HK-2 (cell line): ENCODE measurements around the gene CMTM7.
"Not testable (repeated sequence)": the region's sequence is repeated elsewhere in the genome, so short reads cannot be mapped to it uniquely, and the experiment has no call there.

Source experiments
- DNase-seq: peaks from one replicate; pipeline ENCODE4 v3.0.0-alpha.2; 2018; ENCODE audit not compliant: unreplicated experiment

Gene CMTM7

DNA sequence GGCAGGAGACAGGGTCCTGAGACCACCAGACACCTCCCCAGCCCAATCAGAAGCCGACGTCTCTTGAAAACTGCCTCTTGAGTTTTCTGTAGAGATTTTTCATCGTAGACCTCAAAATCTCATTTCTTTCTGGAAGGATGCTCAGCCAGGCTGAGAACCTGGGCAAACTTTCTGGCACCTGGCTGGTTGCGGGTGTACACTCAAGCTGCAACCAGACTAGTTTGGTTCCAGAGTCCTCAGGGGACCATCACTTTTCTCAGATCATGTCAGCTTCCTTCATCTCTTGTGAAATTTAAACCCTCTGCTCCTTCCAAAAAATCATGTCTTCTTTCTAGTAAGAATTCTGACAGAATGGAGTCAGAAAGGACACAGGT lies 45.1 kb downstream of the CMTM7 start:
- no peak for DNase-seq

DNA sequence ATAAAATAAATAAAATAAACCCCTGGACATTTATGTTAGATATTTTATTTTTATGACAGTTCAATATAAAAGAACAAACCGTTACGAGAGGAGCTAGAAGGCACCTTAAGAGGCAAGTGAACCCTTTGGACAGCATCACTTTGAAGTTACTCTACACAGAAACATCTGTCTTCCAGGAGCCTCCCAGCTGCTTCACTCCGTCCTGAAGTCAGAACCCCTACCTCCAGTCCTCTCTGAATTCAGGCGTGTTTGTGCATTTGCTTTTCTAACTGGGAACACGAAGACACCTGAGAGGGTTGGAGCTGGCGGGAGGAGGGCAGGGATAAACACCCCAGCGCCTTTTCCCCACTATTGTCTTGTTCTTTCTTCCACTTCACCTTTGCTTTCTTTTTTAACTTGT lies 46.2 kb downstream of the CMTM7 start:
- no peak for DNase-seq

DNA sequence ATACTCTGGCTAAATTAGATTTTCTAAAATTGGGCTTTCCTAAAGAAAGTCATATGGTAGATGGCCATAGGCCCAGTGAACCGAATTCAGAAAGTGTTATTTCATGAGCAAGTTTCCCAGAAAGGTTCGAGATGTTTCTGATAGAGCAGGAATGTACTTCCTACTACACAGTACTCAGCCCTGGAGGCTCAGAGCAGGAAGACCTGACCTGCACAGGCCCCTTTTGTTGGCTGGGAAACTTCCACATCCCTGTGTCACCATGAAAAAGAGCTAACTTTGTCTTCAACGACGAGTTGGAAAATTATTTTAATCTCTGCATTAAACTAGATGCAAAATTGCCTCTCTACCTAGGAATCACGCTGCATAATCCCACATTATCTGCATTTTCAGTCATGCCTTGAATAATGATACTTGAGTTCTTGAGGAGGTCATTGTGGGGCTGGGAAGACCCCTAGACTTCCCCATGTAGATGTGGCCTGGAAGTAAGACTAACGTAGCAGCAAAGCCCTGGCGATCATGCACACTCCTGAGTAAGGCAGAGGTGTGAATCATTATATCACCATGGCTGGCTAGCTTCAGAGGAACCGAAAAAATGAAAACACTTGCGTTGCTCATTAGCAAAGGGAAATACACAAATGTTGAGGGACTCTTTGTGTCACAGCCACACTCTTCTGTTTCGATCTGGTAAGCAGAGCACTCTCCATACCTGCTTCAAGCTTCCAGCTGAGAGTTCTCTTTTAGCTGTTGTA lies 47.1 kb downstream of the CMTM7 start:
- no peak for DNase-seq

DNA sequence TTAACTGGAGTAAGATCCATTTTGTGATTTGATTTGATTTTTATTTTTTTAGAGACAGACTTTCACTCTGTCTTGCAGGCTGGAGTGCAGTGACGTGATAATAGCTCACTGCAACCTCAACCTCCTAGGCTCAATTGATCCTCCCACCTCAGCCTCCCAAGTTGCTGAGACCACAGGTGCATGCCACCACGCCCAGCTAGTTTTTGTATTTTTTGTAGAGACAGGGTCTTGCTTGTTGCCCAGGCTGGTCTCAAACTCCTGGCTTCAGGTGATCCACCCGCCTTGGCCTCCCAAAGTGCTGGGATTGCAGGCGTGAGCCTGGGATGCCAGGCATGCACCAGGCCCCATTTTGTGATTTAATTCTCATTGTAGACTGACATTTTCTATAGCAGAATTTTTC lies 47.8 kb downstream of the CMTM7 start:
- not testable (repeated sequence) for DNase-seq

DNA sequence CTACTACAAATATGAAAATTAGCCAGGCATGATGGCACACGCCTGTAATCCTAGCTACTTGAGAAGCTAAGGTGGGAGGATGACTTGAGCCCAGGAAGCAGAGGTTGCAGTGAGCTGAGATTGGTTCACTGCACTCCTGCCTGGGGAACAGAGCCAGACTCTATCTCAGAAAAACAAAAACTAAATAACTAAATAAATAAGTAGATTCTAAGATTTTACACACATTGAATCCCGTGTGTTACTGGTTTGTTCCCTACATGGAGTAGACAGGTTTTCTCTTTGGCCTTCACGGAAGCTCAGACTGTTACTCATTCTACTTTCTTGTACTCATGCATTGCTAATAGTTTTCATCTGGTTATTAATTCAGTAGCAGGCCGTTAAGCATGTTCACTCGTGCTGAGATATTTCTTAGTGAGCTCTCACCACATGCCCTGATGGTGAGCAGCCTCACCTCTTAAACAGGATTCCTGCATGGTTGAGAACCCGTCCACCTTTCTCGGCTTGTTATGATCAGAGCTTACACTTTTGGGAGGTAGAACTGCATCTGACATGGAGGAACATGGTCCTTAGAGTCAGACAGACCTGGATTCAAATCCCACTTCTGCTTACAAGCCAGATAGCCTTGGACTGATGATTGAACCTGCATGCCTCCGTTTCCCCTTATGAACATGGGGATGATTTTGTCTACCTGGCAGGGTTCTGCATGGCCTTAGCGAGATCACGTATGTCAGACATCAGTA lies 49.1 kb downstream of the CMTM7 start:
- DNase-seq: no peak

DNA sequence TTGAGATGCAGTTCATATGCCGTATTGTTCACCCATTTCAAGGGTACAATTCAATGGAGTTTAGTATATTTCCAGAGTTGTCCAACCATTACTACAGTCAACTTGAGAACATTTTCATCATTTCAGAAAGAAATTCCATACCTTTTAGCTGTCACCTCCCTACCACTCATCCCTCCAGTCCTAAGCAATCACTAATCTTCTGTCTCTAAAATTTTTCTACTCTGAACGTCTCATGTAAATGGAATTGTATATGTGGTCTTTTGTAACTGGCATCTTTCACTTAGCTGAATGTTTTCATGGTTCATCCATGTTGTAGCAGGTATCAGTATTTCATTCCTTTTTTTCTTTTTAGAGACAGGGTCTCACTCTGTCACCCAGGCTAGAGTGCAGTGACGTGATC lies 51.1 kb downstream of the CMTM7 start:
- DNase-seq: no peak

DNA sequence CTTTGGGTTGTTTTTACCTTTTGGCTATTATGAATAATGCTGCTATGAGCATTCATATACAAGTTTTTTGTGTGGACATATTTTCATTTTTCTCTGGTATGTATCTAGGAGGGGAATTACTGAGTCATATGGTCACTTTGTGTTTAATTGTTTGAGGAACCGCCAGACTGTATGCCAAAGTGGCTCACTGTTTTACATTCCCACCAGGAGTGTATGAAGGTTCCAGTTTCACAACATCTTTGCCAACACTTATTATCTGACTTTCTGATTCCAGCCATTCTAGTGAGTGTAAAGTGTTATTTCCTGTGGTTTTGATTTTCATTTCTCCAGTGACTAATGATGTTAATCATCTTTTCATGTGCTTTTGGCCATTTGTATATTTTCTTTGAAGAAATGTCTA lies 51.8 kb downstream of the CMTM7 start:
- DNase-seq: no peak

DNA sequence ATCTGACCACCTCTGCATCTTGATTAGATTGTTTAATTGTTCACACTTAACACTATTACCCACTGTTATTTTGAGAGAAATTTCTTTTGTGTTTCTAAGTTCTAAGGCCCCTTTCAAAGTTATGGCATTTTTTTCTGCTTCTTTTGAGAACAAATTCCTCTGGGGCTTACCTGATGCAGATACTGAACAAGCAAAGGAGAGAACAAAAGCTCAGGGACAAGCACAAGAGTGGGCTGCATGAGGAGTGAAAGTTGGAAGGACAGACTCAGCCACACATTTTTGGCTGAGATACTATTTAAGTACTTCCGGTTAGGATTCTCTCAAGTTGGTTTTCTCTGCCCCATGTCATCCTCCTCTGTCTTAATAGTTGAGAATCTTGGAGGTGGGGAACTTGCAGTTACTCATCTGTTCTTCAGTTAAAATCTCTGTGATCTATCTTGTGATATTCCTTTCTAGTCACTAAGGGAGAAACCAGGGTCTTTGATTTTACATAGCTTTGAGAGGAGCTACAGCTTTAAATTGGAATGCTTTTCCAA lies 56.3 kb downstream of the CMTM7 start:
- no peak for DNase-seq

DNA sequence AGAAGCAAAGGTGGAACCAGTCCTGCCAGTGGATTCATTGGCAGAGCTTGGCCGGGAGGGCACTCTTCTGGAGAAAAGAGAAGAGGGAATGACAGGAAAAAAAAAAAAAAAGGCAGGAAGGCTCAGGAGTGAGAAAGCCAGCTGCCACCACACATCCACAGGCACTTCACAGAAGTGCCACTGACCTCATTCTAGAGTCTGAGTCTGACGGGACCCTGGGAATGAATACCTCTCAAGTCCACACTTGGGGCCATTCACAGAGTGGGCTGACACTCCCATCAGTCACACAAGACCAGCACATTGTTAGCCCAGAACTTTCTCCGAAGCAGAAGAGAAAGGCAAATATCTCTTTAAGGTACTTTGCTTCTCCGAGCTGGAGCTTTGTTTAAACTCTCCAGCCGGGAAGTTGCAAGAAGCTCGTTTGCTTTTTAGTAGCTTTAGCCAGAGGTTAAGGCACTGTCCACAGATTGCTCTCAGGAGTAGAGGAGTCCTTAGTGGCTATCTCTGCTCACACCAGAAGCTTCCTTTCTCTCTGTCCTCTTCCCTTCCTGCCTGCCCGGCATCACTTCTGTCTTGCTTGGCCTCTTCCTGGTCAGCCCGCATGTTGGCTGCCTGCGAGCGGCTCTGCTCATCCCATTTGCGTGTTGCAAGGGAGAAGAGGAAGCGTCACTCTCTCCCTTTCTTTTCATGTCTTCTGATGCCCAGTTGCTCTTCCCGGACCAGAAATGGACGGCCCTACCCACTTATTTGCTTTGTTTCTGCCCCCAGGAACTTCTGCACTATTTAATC lies 57.2 kb downstream of the CMTM7 start:
- DNase-seq: no peak

DNA sequence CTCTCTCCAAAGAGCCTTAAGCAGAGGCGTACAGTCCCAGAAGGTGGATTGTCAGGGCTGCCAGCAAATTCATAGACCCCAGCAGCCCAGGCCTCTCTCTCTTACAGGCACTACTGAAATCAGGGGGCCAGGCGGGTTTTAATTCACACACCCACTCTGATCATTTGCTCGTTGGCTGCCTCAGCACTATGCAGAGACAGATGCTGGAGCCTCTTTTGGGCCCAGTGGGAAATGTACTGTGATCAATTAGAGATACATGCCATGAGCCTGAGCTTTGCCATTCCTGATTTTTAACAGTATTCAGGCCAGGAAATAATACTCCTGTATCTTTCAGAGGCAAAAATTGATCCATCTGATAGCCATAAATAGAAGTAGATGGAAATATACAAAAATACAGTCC lies 58.0 kb downstream of the CMTM7 start:
- no peak for DNase-seq

DNA sequence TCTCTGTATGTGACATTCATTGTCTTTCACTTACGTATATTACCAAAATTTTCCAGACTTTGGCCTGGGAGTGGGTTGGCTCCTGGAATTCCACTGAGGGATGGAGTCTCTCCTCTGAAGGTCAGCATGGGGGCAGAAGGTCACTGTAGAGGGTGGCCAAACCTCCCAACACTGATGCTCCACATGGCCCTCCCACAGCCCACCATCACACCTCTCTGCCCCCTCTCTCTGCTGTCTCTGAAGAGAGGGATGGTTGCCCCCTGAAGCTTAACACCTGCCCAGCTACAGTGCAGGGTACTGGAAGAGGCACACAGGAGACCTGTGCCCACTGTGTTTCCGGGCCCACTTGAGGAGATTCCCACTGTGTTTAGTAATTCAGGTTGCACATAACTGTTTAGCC lies 58.8 kb downstream of the CMTM7 start:
- DNase-seq: no peak

DNA sequence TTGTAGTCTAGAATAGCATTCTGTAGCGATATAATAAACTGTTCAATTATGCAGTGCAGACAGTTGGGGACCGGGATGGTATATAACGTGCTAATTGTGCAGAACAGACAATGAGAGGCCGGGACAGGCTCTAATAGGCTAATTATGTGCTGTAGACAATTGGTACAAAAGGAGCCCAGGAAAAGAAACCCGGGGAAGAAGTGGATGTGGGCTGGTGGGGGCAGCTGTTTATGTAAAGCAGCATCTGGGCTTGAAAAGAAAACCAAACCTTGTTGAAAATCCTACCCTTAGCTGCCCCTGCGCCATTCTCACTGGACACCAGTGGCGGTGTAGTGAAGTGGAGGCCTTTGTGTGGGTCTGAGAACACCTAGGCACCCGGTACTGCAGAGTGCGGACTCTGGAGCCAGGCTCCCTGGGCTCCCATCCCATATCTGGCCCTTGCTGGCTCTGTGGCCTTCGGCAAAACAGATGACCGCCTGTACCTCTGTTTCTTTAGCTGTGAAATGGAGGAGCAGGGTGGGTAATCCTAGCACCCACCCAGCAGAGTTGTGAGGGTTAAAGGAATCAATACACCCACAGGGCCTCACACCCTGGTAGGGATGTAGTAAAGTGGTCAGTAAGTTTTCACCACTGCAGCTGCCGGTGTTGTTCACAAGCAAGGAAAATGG lies 59.5 kb downstream of the CMTM7 start:
- no peak for DNase-seq

DNA sequence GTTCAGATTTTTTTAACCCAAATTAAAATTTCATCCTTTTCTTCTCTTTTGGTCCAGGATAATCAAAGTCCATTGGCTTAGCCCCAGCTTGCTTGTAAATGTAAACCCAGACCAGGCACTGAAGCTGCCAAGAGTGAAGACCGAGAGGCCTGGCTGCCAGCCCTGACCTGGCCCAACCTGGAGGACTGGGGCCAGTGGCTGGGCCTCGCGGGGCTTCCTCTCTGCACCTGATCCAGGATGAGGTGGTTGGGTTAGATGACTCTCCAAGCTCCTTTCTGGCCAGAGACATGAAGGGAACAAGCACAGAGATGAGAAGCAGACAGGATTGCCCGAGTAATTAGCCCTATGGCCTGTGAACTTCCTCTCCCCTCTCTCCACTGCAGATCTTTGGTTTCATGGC lies 60.4 kb downstream of the CMTM7 start:
- DNase-seq: no peak

DNA sequence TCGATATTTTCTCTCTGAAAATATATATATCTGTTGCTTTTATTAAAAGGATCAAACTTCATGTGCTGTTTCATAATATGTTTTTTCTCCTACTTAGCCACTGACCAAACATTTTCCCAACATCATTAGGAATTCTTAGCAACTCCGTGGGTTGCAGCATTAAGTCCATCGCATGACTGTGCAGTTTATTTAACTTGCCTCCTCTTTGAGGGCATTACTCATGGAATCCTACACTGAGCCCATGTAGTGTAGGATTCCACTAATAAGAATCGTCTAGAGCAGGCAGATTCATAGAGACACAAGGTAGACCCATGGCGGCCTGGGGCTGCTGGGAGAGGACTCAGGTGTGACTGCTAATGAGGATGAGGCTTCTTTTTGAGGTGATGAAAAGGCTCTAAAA lies 61.7 kb downstream of the CMTM7 start:
- DNase-seq: no peak

DNA sequence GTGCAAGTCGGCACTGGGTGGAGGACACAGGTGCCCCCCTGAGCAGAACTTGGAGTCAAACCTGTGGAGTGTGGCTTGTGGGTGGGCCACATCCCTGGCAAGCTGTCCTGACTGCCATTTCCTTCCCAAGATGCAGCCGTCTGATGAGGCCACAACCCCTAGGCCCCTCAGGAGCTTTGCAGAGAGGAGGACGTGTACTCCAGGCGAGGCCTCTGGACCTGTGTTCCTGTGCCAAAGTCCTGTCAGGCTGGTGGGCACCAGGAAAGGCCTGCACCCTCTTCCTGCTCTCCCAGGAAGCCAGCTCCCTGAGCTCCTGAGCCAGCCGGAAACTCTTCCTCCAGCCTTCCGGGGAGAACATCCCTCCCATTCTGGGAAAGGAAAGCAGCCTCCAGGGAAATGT lies 62.5 kb downstream of the CMTM7 start:
- DNase-seq: no peak

DNA sequence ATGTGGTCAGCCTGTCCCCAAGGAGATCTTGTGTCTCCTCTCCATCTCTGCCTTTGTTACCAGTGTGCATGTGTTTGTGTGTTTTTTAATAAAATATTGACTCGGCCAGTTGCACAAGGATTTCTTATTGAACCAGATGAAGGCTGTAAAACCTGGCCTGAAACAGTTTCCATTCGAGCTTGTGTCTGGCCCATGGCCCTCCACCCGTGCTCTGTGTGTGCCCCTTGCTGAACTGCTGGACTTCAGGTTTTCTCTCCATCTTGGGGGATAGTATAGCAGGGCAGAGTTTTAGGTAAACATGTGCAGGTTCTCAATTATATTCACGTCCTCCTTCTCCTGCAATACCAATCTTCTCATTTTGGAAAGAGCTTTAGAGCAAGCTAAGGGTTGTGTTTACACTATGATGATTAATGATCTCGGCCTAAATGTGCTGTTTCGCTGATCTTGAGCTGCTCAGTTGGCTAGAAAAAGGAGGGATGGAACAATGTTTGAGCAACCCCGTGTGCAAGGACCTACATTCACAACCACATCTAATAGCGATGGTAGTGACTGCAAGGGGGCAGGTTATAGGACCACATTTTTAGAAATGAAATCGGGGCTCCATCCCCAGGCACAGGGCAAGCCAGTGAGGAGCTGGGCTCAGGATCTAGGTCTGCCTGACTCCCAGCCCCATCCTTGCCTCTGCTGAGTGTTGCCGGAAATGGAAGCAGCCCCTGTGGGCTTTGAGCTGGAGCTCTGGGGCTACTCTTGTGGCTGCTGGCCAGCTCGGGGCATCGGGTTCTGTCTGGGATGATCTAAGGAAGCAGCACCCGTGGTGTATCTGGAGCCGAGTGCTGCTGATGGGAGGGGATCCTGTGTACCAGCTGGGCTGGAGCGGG lies 63.3 kb downstream of the CMTM7 start:
- no peak for DNase-seq

DNA sequence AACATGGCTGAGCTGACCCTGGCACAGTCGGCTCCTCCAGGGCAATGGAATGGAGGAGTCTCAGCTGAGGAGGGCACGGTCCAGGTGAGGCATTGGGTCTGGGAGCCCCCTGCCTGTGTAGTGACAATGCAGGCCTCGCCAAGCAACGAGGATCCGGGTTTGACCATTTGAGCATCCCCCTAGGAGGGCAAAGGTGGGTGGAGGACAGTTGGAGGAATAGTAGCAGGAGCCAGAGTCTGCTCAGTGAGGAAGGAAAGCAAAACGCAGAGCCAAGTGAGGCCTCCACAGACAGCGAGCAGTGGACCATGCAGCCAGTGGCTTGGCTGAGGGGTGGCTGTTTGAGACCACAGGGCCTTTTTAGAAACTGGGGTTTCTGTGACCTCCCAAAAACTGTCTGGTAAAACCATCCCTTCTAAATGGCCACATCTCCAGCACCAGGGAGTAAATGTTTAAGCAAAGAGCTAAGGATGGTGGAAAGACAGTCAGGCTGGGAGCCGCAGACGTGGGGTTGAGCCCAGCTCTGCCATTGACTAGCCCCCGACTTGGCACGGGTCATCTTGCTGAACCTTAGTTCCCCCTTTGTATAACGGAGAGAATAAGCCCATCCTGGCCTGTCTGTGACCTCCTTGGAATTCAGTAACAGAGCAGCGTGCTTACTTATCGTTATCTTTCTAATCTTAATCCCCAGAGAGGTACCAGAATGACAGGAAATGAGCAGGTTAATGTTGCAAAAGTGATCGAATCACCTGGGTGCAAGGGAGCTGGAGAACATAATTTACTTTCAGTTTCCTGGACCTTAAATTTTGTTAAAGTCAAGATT lies 64.2 kb downstream of the CMTM7 start:
- DNase-seq: no peak

DNA sequence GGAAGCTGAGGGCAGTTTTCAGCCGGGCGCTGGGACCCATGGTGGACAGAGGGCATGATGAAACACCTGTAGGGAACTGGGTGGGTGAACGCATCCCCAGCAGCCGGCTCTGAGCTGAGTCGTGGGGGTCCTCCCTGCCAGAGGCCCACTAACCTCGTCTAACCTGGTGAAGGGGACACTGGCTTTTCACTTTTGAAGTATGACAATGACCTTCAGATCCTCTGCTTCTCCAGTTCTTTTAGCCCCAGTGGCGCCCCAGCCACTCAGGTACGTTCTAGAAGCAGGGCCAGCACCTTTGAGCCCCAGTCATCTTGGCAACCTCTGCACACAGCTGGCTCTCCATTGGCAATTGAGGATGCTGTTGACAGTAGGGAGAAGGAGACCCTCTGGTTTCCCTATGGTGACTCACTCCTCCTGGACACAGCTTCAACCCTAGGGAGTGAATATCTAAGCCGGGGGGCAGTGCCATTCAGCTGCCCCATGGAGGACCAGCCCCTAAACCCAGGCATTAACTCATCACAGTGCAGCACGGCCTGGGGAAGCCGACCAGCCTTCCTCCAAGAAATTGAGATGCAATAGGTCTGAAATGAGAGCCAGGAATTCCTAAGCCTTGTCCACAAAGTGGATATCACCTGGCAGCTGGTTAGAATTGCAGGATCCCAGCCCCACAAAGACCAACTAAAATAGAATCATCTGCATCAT lies 64.9 kb downstream of the CMTM7 start:
- DNase-seq: no peak

DNA sequence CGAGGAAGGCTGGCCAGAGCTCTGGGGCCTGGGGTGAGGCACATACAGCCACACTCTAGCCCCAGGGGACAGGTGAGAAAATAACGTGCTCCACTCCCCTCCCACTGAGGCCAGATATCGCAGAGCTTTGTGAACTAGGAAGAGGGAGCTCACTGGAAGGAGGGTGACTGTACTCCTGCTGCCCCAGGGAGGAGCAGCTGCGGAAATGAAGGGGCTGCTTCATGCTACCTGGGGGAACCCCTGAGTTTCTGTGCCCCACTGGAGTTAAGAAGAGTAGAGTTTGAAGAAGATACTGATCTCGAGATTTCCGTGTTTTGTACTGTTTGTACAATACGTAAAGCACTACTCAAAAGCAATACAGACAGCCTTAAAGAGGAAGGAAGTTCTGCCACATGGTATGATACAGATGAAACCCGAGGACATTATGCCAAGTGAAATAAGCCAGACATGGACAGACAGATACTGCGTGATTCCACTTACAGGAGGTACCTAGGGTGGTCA lies 66.4 kb downstream of the CMTM7 start:
- no peak for DNase-seq
